Stimulated activated CD4-positive, alpha-beta T cell treated with anti-CD3 and anti-CD28 coated beads, Interleukin-4, amount 100 ng/mL, for 24 hours (primary cell): Measurements from ENCODE around the gene TRIM45.
"Not testable (repeated sequence)": the region's sequence is repeated elsewhere in the genome, so short reads cannot be mapped to it uniquely, and the experiment has no call there.

Source experiments
- DNase-seq: peaks from one replicate; pipeline ENCODE4 v3.0.0-alpha.2; 2020

Gene TRIM45

DNA sequence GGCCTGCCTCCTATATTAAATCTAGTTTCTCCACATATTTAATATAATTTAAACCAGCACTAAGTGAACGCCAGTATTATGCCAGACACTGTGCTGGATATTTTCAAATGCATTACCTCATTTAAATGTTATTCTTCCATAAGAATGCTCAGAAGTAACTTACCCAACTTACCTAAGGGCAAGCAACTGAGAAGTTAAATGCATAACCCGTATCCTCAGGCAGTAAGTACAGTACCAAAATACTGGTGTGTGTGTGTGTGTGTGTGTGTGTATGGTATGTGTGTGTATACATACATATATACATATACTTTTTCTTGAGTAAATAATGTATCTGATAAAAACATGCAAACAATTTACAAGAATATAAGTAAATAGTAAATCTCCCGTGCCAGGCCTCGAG, 9.0 kb upstream of the TRIM45 start:
- DNase-seq = no peak

DNA sequence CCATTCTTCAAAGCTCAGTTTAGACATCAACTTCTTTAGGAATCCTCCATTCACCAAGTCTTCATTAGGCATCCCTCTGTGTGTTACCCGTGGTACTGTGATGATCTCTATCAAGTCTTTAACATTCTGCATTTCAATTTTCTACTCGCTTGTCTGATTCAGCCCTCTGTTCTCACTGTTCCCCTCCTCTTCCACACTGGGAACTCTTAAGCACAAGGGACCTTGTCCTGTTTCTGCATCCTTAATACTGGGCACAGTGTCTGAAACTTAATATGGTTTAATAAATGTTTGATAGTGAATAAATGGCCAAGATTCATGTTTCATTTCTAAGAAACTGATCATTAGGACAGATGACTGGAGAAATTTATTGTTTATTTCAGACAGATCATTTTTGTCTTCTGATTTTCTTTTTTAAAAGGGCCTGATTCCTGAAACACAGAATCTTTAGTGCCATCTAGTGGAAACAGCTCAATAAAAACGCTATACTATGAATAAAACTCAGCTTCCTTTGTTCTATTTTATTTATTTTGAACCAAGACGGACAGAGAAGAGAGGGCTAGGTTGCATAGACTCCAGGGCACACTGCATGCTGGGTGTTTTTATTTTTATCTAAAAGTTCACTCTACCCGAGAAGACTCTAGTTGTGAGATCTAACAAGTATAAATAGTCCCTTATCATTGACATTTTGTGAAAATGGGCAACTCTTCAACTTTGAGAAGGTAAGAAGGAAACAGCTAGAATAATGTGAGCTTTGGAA, 7.0 kb upstream of the TRIM45 start:
- no peak for DNase-seq

DNA sequence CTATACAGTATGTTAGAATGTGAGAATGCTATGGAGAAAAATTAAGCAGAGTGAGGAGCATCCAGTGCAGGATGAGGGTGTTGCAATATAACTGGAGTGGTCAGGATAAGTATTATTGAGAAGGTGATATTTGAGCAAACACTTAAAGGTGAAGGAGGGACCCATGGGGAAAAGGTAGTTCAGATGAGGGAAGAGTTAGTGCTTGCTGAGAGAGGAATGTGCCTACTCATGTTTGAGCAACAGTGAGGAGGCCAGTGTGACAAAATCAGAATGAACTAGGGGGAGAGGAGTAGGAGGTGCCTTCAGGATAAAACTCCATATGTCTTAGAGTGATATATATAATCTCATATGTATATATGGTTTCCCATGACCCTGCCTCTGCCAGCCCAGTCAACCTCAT, 6.2 kb upstream of the TRIM45 start:
- DNase-seq = no peak

DNA sequence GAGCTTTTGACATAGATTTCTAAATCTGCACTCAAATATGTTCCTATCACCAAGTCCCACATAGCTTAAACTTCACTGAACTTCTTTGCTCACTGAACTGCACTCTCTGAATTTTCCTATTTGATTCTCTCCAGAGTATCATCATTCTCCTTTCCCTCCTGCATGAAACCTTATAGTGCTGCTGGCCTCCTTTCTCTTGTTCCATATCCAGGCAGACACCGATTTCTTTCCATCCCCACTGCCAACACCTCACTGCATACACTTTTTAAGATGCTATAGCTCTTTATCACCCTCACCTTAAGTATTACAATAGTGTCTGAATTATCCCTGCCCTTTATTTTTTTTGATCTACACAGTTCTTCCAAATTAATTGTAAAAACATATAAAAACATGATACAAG, 3.1 kb upstream of the TRIM45 start:
- DNase-seq = no peak

DNA sequence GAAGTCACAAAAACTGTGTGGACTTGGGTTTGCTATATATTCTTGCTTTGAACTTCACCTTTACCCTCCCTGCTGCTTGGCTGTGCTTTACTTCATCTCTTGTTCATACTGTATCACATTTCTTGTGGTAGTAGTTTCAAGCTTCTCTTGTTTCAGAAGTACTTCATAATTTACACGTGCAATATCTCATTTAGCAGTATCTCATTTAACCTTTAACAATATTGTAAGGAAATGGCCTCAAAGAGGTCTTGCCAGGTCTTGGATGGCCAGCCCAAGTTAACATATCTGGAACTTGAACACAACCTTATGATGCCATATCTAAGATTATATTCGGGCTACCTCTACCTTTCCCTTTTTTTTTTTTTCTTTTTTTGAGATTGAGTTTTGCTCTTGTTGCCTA, 1.7 kb upstream of the TRIM45 start:
- no peak for DNase-seq

DNA sequence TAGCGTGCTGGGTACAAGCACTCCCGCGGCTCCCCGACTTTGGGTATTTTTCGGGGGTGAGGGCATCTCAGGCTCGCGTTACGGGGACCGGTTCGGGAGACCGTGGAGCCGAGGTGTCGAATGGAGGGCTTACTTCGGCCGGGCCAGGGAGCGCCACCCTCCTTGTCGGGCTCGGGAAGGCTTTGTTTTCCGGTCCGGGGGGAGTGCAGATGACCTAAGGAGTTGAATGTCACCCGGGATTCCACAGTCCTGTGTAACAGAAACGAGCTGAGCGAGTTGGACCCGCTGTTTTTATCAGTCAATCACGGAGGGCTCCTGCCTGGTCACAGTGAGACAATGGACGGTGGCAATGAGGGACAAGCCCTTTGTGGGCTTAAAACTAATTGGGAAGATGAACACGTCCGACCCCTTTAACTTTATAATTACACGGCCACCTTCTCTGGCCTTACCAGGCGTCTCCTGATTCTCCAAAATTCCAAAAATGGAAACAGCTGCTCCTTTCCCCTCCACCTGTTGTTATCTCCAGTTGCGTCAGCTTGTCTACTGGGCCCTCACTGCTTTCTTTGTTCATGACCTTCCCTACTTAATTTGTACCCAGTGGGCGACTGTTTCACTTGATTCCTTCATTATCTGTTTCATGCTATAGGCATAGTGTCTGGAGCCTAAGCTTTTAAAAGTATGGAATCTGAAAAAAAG, 929 bp upstream of the TRIM45 start:
- no peak for DNase-seq

DNA sequence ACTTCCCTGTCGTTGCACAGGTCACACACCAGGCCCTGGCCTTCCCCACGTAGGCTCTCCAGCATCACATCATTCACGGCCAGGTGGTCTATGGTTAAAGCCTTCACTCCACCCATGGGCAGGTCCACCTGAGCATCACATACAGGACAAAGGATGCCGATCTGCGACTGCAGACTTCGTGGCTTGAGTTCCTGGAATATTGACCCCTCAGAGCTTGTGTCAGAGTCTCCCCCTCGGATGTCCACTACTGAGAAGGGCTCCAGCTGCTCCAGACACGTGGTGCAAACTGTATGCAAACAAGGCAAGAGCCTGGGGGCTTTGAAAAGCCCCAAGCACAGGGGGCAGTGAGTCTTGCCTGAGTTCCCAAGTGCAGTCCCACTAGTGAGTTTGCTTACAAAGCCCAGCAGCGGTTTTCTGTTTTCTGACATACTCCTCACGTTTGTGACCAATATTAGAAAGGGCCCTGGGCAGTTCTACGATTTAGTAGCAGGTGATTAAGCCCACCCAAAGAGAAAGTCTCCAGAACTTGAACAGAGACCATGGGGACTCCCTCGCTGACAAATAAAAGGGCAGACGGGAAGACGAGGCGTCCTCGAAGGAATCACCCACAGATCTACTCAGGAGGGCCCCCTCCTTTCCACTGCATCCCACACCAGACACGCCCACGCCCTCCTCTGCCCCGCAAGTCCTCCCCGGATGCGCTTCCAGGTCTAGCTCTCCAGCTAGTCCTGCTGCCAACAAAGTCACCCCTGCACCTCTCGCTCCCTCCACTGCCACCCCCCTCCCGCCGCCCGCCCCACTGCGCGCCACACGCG, 568 bp downstream of the TRIM45 start:
- no peak for DNase-seq

DNA sequence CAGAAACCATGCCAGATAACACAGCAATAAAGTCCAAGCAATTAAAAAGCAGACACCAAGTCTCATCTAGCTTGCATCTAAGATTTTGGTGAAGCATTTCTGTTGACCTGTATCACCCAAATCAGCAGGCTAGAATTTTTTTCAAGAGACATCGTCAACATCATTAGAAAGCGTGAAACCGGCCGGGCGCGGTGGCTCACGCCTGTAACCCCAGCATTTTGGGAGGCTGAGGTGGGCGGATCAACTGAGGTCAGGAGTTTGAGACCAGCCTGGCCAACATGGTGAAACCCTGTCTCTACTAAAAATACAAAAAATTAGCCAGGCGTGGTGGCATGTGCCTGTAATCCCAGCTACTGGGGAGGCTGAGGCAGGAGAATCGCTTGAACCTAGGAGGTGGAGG, 2.4 kb downstream of the TRIM45 start:
- DNase-seq = not testable (repeated sequence)

DNA sequence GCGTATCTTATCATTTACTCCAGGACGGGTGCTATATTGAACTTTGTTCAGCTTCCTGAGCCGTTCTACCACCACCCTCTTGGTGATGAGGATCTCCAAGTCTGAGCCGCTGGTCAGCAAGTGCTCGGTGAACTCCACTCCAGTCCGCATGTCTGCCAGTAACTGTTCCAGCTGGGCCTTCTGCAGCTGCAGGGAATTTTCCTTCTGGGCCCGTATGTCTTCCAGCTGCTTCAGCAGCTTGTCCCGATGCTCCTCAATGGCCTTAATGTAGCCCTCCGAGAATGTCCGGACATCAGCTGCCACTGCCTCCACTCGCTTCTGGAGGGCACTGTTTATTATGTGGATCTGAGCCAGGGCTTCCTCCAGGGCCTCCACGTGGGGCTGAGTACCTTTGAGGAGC, 3.4 kb downstream of the TRIM45 start:
- no peak for DNase-seq

DNA sequence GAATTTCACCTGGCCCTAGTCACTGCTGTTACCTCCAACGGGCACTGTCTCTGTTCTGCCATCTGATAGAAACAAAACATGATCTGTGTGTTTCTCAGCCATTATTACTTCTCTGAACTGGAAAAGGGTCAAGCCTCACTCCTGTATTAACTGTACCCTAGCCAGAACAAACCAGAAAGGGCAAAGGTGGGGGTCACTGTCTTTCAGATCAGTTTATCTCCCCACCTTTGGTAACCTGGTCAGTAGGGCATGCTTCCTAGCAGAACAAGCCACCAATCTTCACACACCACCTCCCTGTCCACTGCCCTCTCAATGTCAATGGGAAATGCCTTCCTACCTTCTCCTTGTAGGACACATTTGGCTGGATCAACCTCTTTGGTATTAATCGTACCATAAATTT, 3.9 kb downstream of the TRIM45 start:
- DNase-seq = no peak

DNA sequence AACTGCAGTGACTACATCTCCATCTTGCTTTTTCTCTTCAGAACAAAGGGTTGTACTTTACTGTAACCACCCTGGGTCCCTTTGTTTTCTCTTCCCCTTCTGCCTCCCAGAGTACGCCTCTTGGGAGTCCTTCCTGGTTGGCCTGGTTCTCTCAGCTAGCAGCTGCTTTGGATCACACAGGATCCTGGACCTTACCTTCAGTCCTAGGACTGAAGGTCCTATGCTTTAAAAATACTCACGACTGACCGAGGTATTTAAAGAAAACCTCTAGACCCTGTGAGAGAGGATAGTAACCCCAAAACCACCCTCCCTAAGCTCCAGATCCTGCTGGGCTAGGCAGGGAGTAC, 4.8 kb downstream of the TRIM45 start:
- no peak for DNase-seq

DNA sequence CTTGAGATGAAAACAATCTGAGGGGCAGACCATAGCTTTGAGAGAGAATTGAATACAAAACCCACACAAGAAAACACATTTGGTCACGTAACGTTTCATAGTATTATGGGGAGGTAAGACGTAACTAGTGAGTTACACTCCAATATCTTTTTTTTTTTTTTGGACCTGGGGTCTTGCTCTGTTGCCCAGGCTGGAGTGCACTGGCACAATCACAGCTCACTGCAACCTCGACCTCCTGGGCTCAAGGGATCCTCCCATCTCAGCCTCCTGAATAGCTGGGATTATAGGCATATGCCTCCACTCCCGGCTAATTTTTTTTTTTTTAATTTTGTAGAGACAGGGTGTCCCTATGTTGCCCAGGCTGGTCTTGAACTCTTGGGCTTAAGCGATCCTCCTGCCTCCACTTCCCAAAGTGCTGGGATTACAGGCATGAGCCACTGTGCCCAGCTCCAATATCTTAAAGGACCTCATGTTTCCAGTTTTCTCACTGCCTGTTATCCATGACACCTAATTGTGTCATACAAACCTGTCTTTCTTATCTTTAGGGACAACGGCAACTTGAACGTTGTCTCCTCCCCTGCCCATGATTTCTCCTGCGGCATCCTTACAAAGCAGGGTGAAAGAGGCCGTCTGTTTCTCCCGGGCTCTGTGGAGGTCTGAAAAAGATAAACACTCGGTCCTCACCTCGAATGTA, 5.3 kb downstream of the TRIM45 start:
- no peak for DNase-seq

DNA sequence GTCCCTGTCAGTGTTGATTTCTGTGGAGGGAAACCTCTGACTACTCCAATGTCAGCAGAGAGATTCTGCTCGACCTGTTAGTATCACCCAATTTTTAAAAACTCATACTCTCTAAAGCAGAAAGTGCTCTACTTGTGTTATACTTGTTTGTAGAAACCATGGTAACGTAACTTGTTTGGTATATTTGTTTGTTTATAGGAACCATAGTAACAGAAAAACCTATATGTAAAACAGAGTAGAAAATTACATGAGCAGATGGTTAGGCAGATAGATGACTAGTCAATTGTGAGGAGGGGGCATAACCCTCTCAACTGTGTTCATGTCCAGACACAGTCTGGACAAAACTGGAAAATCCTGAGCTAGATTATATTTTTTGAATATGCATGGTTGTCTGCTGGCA, 6.7 kb downstream of the TRIM45 start:
- DNase-seq = no peak

DNA sequence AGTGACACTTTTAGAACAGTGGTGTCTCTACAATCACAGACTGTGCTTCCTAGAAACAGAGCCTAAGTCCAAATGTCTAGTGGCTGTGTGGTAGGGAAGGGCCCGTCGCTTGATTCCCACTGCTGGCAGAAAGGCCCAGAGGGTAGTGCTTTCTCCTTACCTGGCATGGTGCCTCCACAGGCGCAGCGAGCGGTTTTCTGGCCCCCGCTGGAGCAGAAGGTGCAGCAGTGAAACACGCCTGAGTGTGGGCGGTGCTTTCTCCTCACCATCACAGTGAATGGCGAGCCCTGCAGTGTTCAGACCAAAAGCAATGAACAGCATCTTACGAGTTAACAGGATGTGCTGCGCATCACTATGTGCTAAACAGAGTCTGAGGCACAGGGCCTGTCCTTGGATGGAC, 8.3 kb downstream of the TRIM45 start:
- no peak for DNase-seq

DNA sequence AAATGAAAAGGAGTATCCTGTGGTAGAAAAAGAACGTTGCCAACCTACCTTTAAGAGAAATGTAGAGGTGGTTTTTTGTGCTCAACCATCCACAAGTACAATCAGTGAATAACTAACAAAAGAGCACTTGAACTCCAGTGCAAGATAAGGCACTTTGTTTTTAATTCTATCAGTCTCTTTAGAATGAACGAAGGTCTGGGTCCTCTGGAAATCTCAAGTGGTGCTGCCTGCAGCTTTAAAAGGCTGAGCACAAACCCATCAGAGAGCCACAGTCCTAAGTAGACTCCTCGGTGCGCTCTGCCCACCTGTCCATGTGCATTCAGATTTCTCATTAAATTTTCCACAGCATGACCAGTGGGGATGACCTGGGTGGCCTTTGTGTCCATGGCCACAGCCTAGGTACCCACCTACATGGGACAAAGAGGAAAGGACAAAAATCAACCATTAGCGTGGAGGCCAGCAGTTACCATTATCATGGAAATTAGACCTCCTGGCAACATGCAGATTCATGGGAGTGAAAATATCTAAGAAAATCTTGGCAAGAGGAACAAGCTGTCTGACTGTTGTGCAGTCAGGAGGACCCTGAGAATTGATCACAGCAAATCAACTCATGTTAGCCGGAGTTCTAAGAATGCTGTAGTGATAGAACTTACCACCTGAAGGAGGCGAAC, 9.4 kb downstream of the TRIM45 start:
- DNase-seq = no peak

DNA sequence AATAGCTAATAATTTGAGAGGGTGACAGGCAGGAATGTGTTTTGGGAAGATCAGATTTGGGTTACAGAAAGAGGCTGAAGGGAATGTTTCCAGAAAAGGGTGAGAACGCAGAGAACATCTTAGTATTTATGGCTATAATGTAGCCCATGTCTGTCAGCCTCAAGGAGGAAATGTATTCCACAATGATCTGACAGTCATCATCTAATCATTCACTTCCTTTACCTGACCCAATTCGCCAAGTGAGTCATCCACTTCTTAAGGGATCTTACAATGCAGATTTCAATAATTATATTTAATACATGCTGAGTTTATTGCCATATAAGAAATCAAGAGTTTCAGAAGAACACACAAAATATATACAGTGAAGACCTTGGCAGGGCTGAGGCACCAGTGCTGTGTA, 10.8 kb downstream of the TRIM45 start:
- DNase-seq = no peak

DNA sequence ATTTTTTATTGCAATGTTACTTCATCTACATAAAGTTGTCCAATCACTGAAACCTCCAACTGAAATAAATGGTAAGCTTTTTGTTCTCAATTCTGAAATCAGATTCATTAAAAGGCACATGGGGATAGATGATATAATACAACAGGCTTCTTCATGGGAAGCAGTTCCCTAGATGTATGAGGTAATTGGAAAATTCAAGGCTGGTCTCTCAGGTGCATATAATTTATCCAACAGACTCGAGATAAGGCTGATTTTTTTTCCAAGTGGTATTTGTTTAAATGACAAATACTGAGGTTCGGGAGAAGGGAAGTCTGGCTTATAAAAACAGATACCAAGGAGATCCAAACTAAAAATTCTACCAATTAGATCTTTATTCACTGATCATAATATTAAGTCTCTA, 14.2 kb downstream of the TRIM45 start:
- DNase-seq = no peak

DNA sequence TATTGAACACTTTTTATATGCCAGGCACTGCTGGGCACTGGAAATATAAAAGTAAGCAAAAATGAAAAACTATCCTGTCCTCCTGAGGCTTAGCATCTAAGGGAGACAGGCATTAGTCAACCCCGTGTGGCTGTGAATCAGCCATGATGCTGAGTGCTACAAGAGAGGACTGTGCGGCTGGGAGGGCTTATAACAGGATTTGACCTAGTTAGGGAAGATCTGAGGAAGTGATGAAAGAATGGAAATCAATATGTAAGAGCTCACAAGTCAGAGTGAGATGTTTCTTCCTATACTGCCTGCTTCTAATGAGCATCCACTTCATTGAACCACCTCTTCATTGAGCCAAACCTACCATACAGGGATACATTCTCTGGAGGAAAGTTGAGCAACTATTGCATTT, 15.1 kb downstream of the TRIM45 start:
- no peak for DNase-seq

DNA sequence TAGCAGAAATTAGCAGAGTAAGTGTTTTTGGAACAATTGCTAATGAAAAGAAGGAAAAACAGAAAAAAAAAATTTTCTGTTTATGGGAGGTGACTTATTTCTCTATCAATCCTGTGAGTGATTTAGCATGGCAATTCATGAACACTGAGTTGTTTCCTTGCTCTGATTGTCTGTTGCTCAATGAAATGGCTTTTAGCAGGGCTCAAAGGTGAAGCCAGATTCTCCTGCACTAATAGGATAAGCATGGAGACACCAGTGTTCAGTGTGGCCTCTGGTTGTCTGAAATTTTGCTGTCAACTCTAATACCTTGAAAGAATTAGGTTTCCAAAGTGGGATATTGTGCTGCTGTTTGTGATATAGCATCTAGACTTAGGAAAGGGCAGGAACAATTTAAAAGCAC, 15.8 kb downstream of the TRIM45 start:
- DNase-seq = no peak

DNA sequence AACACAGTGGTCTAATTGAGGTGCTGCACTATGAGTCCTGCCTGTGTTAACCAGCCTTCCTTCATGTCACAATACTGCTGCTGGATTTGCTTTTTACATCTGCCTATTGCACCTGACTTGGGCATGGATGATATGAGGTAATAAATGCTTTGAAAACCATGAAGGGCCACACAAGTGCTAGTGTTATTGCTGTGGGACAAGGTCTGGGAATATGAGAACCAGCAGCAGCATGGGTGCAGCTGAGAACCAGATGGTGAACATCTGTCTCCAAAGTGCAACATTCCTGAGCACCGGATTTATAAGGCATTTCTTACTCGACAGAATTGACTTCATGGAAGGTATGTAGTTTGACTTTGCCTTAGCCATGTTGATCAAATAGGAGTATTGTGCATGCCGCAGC, 16.6 kb downstream of the TRIM45 start:
- no peak for DNase-seq

DNA sequence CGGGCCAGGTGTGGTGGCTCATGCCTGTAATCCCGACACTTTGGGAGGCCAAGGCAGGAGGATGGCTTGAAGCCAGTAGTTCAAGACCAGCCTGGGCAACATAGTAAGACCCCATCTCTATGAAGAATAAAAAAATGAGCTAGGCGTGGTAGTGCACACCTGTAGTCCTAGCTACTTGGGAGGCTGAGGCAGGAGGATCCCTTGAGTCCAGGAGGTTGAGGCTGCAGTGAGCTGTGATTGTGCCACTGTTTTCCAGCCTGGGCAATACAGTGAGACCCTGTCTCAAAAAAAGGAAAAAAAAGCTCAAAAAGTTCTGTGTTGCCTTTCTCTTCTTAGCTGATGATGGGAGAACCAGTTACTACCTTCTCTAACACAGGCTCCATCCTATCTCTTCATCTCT, 19.7 kb downstream of the TRIM45 start:
- not testable (repeated sequence) for DNase-seq

DNA sequence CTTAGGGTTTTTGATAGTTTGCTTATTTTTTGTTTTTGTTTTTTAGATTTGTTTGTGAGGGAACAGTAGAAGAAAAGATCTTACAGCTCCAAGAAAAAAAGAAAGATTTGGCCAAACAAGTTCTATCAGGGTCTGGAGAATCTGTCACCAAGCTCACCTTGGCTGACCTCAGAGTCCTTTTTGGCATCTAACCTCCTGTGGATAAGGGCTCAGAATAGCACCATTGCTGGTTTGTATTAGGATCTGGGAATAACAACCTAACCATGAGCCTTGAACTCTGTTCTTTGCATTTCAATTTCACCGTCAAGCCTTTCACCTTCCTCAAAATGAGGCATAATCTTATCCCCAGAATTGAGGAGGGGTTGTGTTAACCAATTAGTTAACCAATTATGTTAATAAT, 20.2 kb downstream of the TRIM45 start:
- no peak for DNase-seq
